Keratinocyte (primary cell): ENCODE results near the gene DEFB128. TPM values are rescaled to one million over a fixed set of nuclear protein-coding genes. Genes with fewer than 3 reads are reported as not detected.

ENCODE experiments used
- DNase-seq: peaks from one replicate; pipeline ENCODE4 v3.0.0-alpha.2; 2011; ENCODE audit warnings: low read depth, missing footprints, low spot score
- FAIRE-seq: peaks from 2 replicates; lab custom pipeline; 2011; peaks lifted over from hg19 to GRCh38; lab: Jason Lieb, UNC
- H2AFZ ChIP-seq: 2 replicates; pipeline ENCODE4 v1.6.0; 2012; ENCODE audit warnings: low read length, control low read depth, inconsistent platforms; ENCODE audit not compliant: control insufficient read depth
- H3K27ac ChIP-seq: 2 replicates; pipeline ENCODE4 v1.5.1; 2011; ENCODE audit warnings: low read length; ENCODE audit not compliant: control insufficient read depth, insufficient read depth
- H3K27me3 ChIP-seq: 3 replicates; pipeline ENCODE4 v1.6.0; 2011; ENCODE audit warnings: low read length; ENCODE audit not compliant: control insufficient read depth, insufficient read depth; ENCODE audit errors: extremely low read depth
- H3K36me3 ChIP-seq, 2 experiments: 2 replicates in 1 of 2; 3 replicates in 1 of 2; pipeline ENCODE4 v1.5.1; 2011; ENCODE audit warnings: low read length in 2 of 2, mild to moderate bottlenecking in 1 of 2; ENCODE audit not compliant: control insufficient read depth in 2 of 2, insufficient read depth in 2 of 2; ENCODE audit errors: extremely low read depth in 1 of 2
- H3K4me1 ChIP-seq: 3 replicates; pipeline ENCODE4 v1.5.1; 2011; ENCODE audit warnings: low read length; ENCODE audit not compliant: control insufficient read depth, insufficient read depth; ENCODE audit errors: extremely low read depth
- H3K4me2 ChIP-seq: 3 replicates; pipeline ENCODE4 v1.6.0; 2011; ENCODE audit warnings: low read depth, low read length; ENCODE audit not compliant: control insufficient read depth, insufficient read depth; ENCODE audit errors: extremely low read depth
- H3K4me3 ChIP-seq, 3 experiments: fragments of 200-600 bp in 1 of 3; sonication (generic) in 1 of 3; 2 replicates in 2 of 3; 3 replicates in 1 of 3; pipeline ENCODE4 v1.5.1; 2011 to 2016; ENCODE audit warnings: low read length in 3 of 3, mild to moderate bottlenecking in 3 of 3, control low read depth in 2 of 3, inconsistent platforms in 1 of 3, low read depth in 1 of 3, mixed read lengths in 1 of 3, mixed run types in 1 of 3, moderate library complexity in 1 of 3; ENCODE audit not compliant: control insufficient read depth in 2 of 3, insufficient read depth in 2 of 3; ENCODE audit errors: extremely low read depth in 1 of 3
- H3K79me2 ChIP-seq: 2 replicates; pipeline ENCODE4 v1.6.0; 2012; ENCODE audit warnings: low read length; ENCODE audit not compliant: control insufficient read depth, insufficient read depth
- H3K9ac ChIP-seq: 3 replicates; pipeline ENCODE4 v1.6.0; 2011; ENCODE audit warnings: low read length; ENCODE audit not compliant: control insufficient read depth, insufficient read depth; ENCODE audit errors: extremely low read depth
- H3K9me1 ChIP-seq: 3 replicates; pipeline ENCODE4 v1.6.0; 2011; ENCODE audit warnings: low read length; ENCODE audit not compliant: control insufficient read depth, insufficient read depth; ENCODE audit errors: extremely low read depth
- H3K9me3 ChIP-seq: 2 replicates; pipeline ENCODE4 v1.5.1; 2012; ENCODE audit warnings: low read depth, low read length; ENCODE audit not compliant: control insufficient read depth
- H4K20me1 ChIP-seq: 3 replicates; pipeline ENCODE4 v1.6.0; 2011; ENCODE audit warnings: low read length; ENCODE audit not compliant: control insufficient read depth, insufficient read depth; ENCODE audit errors: extremely low read depth
- CTCF ChIP-seq, 3 experiments: IDR thresholded peaks in 1 of 3; conservative IDR thresholded peaks in 1 of 3; optimal IDR thresholded peaks in 1 of 3; 2 replicates in 2 of 3; 3 replicates in 1 of 3; pipeline versions ENCODE3 to v1.5.1; 2011; ENCODE audit warnings: low read length in 3 of 3, mild to moderate bottlenecking in 3 of 3, moderate library complexity in 2 of 3, control low read depth in 1 of 3, inconsistent platforms in 1 of 3; ENCODE audit not compliant: insufficient read depth in 2 of 3; ENCODE audit errors: extremely low read depth in 1 of 3
- EZH2 ChIP-seq: IDR thresholded peaks from one replicate; pipeline ENCODE4 v1.6.1; 2012; ENCODE audit warnings: inconsistent platforms, mild to moderate bottlenecking, low read length, moderate library complexity
- dilution Hi-C: fragments of 300-500 bp; cut with MboI; formaldehyde crosslinking; loops from one replicate; pipeline ENCODE4 v1.7.0; 2020; ENCODE audit warnings: low sequenced_read_pairs; ENCODE audit not compliant: extremely low pct_ligation_motif_present
- polyA plus RNA-seq, 5 experiments: library from polyadenylated mRNA; depleted of rRNA in 3 of 5; stranded (reverse) in 3 of 5; stranded (forward) in 1 of 5; unstranded in 1 of 5; fragments of >200 nt; gene quantifications; 1 replicate in 1 of 5; 2 replicates in 3 of 5; 3 replicates in 1 of 5; pipeline versions ENCODE4 v1.2.1 to v1.2.3, GENCODE V29; 2011 to 2012; ENCODE audit warnings: missing spikeins in 2 of 5, low read depth in 1 of 5, low replicate concordance in 1 of 5

The DEFB128 gene
- polyA plus RNA-seq, 1 donor (not counting 4 experiments of a cell fraction or from before 2014, with no cell fraction given): not detected

GRCh38 chr20:164618-165017, 24.9 kb downstream of the DEFB128 start:
- dilution Hi-C loops: no loop called here

DNA sequence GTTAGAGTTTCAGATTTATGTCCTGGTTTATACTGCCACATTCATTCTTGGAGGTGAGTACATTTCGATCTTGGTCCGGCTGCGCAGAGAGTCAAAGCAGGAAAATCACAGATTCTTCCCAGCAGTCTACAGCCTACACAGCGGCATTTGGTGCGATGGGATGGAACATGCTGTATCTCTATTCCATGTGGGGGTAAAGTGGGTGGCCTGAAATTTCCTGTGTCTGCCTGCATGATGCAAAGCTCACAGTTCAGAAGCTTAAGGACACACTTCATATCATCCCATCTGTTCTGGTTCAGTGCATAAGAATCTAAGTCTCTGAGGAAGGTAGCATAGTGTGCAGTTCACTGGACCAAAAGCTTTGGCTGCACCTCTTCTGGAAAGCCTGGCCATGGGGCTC, 32.4 kb downstream of the DEFB128 start, which contains the start of gene DEFB127:
DEFB127 (plus strand) TSS at position 301 of the 400 bp plus-strand sequence; CDS start at position 392, 91 bp downstream.
- no peaks in the 10 kb centered on the region for H4K20me1 ChIP-seq
- no peaks in the 10 kb centered on the region for H3K27me3 ChIP-seq
- no peak within 1 kb of the TSS for H3K27ac ChIP-seq
- no peak within 1 kb of the TSS for H2AFZ ChIP-seq
- dilution Hi-C loops: no loop called here
- no peaks in the 10 kb centered on the region for H3K36me3 ChIP-seq
- H3K9me1 ChIP-seq: no peaks in the 10 kb centered on the region
- H3K4me1 ChIP-seq: no peaks in the 10 kb centered on the region
- no peak for FAIRE-seq
- no peak within 1 kb of the TSS for H3K4me2 ChIP-seq
- H3K9me3 ChIP-seq: no peaks in the 10 kb centered on the region
- TF ChIP-seq EZH2 (no peak), CTCF (optimal IDR thresholded peaks at IDR 0.05 in 1 of 3, IDR thresholded peaks at IDR 0.05 in 1 of 3, conservative IDR thresholded peaks at IDR 0.05 in 1 of 3; ENCODE audit: extremely low read depth in 1 of 3, insufficient read depth in 2 of 3, low read length in 3 of 3) (no peak)
- DNase-seq: no peak
- no peaks in the 10 kb centered on the region for H3K79me2 ChIP-seq
- H3K9ac ChIP-seq: no peak within 1 kb of the TSS
- no peak within 1 kb of the TSS for H3K4me3 ChIP-seq

More at GRCh38 chr20:164618-165017, 24.9 kb downstream of the DEFB128 start:
- Histone ChIP-seq H3K27ac (no peak overlapping the region), H3K79me2 (no peaks in the 10 kb centered on the region), H3K4me2 (no peak overlapping the region), H4K20me1 (no peaks in the 10 kb centered on the region), H3K36me3 (no peaks in the 10 kb centered on the region), H3K9ac (no peak overlapping the region), H3K27me3 (peaks cover 2% of the 10 kb centered on the region), H3K4me1 (no peaks in the 10 kb centered on the region), H3K9me1 (no peaks in the 10 kb centered on the region), H3K4me3 (no peak overlapping the region), H3K9me3 (no peaks in the 10 kb centered on the region), H2AFZ (no peak overlapping the region)
- DNase-seq (no peak), FAIRE-seq (no peak)
- TF ChIP-seq EZH2 (no peak), CTCF (optimal IDR thresholded peaks at IDR 0.05 in 1 of 3, IDR thresholded peaks at IDR 0.05 in 1 of 3, conservative IDR thresholded peaks at IDR 0.05 in 1 of 3; ENCODE audit: extremely low read depth in 1 of 3, insufficient read depth in 2 of 3, low read length in 3 of 3) (no peak)
